ENCODE data around the gene LNX2.
A peak's percentile ranks its signal among the peaks of the same experiment; 100 is the strongest.

The LNX2 gene

DNA sequence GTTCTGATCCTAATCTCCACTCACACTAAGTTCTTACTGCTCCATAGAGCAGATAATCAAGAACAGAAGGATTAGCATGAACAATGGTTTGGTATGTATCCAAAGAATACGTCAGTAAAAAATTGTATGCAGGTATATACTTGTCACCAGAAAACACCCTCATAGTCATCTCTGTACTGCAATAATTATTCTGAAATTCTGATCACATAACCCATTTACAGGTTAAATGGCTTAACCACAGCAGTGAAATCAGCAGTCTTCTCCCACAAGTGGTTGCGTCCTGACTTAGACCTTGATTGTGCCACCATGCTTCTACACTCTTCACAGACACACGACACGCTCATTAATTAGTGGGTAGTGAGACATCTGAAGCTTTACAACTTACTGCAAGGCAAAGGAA lies 50.9 kb downstream of the LNX2 start:
- no peak for DNase-seq (ENCODE audit: extremely low read depth, low read depth)
- TF ChIP-seq, protein P1, sequence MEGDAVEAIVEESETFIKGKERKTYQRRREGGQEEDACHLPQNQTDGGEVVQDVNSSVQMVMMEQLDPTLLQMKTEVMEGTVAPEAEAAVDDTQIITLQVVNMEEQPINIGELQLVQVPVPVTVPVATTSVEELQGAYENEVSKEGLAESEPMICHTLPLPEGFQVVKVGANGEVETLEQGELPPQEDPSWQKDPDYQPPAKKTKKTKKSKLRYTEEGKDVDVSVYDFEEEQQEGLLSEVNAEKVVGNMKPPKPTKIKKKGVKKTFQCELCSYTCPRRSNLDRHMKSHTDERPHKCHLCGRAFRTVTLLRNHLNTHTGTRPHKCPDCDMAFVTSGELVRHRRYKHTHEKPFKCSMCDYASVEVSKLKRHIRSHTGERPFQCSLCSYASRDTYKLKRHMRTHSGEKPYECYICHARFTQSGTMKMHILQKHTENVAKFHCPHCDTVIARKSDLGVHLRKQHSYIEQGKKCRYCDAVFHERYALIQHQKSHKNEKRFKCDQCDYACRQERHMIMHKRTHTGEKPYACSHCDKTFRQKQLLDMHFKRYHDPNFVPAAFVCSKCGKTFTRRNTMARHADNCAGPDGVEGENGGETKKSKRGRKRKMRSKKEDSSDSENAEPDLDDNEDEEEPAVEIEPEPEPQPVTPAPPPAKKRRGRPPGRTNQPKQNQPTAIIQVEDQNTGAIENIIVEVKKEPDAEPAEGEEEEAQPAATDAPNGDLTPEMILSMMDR (IDR thresholded peaks at IDR 0.05; ENCODE audit: low read depth, low read length): no peak

DNA sequence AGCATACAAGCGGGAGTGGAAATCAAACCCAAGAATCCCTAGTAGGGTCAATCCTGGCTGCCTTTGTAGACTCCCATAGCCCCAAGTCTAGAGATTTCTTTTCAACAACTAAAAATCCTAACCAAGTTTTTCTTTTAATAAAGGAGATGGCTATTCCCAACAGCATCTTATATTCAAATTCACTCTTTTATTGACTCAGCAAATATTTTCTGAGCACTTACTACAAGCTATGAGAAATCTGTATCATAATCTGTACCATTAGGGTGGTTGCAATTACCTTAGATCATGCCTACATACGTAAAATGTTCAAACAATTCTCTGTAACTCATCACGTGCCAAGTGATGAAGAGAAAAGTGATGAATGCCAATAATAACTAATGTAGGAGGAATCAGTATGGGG lies 54.5 kb downstream of the LNX2 start:
- TF ChIP-seq, protein P1 (IDR thresholded peaks at IDR 0.05; ENCODE audit: low read depth, low read length): no peak
- DNase-seq (ENCODE audit: extremely low read depth, low read depth): no peak

GRCh38 chr13:27562457-27562856 lies 57.9 kb downstream of the LNX2 start:
- TF ChIP-seq, protein P1 (IDR thresholded peaks at IDR 0.05; ENCODE audit: low read depth, low read length): no peak
- no peak for DNase-seq (ENCODE audit: extremely low read depth, low read depth)

DNA sequence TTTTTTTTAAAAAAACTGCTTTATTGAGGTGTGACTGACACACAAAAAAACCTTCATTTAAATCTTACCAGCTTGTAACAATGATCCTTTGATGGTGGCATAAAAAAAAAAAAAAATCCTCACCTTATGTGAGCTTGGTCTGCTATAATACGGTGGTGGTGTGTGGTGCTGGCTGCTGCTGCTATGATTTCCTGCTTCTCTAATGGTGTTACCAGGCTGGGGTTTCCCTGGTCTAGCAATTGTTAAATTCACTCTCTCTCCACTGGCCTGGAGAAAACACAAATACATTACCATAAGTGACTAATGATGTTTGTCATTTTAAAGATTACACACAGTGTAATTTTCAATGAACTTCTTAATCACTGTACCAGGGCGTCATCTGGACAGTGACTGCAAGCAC lies 60.6 kb downstream of the LNX2 start:
- DNase-seq (ENCODE audit: extremely low read depth, low read depth): no peak
- TF ChIP-seq, protein P1 (IDR thresholded peaks at IDR 0.05; ENCODE audit: low read depth, low read length): no peak

GRCh38 chr13:27556109-27556508 lies 64.2 kb downstream of the LNX2 start:
- DNase-seq (ENCODE audit: extremely low read depth, low read depth): peak; percentile 15

DNA sequence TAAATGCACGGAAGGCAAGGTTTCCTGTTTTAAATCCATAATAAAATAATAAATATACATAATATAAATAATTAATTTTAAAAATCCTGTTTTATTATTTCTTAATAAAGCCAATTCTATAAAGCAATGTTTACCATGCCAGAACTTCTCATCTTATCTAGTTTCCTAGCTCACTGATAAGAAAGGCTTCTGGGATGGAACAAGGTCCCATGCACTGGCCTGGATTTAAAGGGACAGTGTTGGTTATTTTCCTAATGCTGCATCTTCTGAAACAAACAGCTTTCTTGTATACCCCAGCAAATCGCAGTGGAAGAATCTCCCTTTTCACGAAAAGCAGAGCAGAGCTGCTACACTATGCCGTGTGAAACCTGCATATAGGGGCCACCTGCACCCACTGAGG lies 68.8 kb downstream of the LNX2 start:
- no peak for DNase-seq (ENCODE audit: extremely low read depth, low read depth)
- TF ChIP-seq, protein P1 (IDR thresholded peaks at IDR 0.05; ENCODE audit: low read depth, low read length): no peak

More at GRCh38 chr13:27556109-27556508, 64.2 kb downstream of the LNX2 start:
- TF ChIP-seq, protein P1 (IDR thresholded peaks at IDR 0.05; ENCODE audit: low read depth, low read length): peak; percentile 17

GRCh38 chr13:27549406-27549981 lies 70.8 kb downstream of the LNX2 start:
- no peak for DNase-seq (ENCODE audit: extremely low read depth, low read depth)
- TF ChIP-seq, protein P1 (IDR thresholded peaks at IDR 0.05; ENCODE audit: low read depth, low read length): no peak

Measured in AG09319 (cell line).